ENCODE data around the gene SLC24A3. TPM values are rescaled to one million over a fixed set of nuclear protein-coding genes. Genes with fewer than 3 reads are reported as not detected.

Gene SLC24A3
- total and polyA plus RNA-seq, 2 of the 13 experiments (the other 11 are each of a cell fraction or from before 2014, with no cell fraction given), result not detected

- CTCF ChIA-PET (ENCODE audit: low intra/inter-chr PET ratio, low total read pairs), result no interaction called here
- intact Hi-C loops (cut with micrococcal nuclease; ENCODE audit: unreplicated experiment), result no loop called here
- no TSS peak for BruUV-seq (replicated peaks)
- peak; percentile 91 for TF ChIP-seq TFAP4 (IDR thresholded peaks at IDR 0.05; ENCODE audit: borderline replicate concordance, low read depth)
- peak; percentile 77 for TF ChIP-seq TEAD3 (CRISPR knock-in tag; optimal IDR thresholded peaks at IDR 0.05; ENCODE audit: borderline replicate concordance)
- TF ChIP-seq NCOA5 (CRISPR knock-in tag; IDR thresholded peaks at IDR 0.05), result no peak
- no peak for TF ChIP-seq SALL2 (CRISPR knock-in tag; IDR thresholded peaks at IDR 0.05)
- peak; percentile 95 for TF ChIP-seq TBX2 (CRISPR knock-in tag; IDR thresholded peaks at IDR 0.05; ENCODE audit: borderline replicate concordance)
- no peak for TF ChIP-seq ZNF275 (CRISPR knock-in tag; IDR thresholded peaks at IDR 0.05; ENCODE audit: borderline replicate concordance)
- TF ChIP-seq ZSCAN29 (CRISPR knock-in tag; conservative IDR thresholded peaks at IDR 0.05), result 0 out of 2 replicates have a peak, but pooled peaks have one; percentile 56
- TF ChIP-seq ZNF740 (CRISPR knock-in tag; IDR thresholded peaks at IDR 0.05), result no peak
- TF ChIP-seq HIVEP1 (CRISPR knock-in tag; IDR thresholded peaks at IDR 0.05), result no peak
- no peak for TF ChIP-seq TRAFD1 (CRISPR knock-in tag; IDR thresholded peaks at IDR 0.05; ENCODE audit: borderline replicate concordance)
- no peak; the same call in 1 of the 2 replicates for TF ChIP-seq ZNF574 (CRISPR knock-in tag; IDR thresholded peaks at IDR 0.05)
- TF ChIP-seq REPIN1 (CRISPR knock-in tag; IDR thresholded peaks at IDR 0.05; ENCODE audit: borderline replicate concordance, low read depth), result no peak
- no peak for TF ChIP-seq BCL3 (CRISPR knock-in tag; IDR thresholded peaks at IDR 0.05)
- TF ChIP-seq ZZZ3 (CRISPR knock-in tag; IDR thresholded peaks at IDR 0.05; ENCODE audit: borderline replicate concordance), result no peak
Observed at GRCh38 chr20:19620446-19620845, 408.0 kb downstream of the SLC24A3 start.

More at GRCh38 chr20:19620446-19620845, 408.0 kb downstream of the SLC24A3 start:
- Histone ChIP-seq H4K20me1 (ENCODE audit: insufficient read depth, low read length) (no peaks in the 10 kb centered on the region), H3K4me2 (ENCODE audit: low read depth, low read length) (peak overlapping the region; percentile 8), H3K27me3 (ENCODE audit: control insufficient read depth in 1 of 2, insufficient read depth in 2 of 2, low read length in 2 of 2) (peaks cover 0 to 5% of the 10 kb centered on the region in 2 experiments; a peak in 1 of 5 replicates), H3K27ac (ENCODE audit: extremely low read length, insufficient read depth, low read length) (no peak overlapping the region), H3K9ac (ENCODE audit: insufficient read depth, low read depth, low read length) (no peak overlapping the region), H3K9me3 (ENCODE audit: low read length) (peaks cover 11% of the 10 kb centered on the region), H3K79me2 (ENCODE audit: insufficient read depth, low read length) (no peaks in the 10 kb centered on the region), H3K36me3 (replicated peaks in 1 of 2; ENCODE audit: control insufficient read depth in 1 of 2, insufficient read depth in 2 of 2, low read length in 2 of 2) (no peaks in the 10 kb centered on the region), H2AFZ (ENCODE audit: low read length) (no peak overlapping the region), H3K4me1 (ENCODE audit: insufficient read depth, low read length) (peaks cover 68% of the 10 kb centered on the region), H3K4me3 (replicated peaks in 1 of 3; ENCODE audit: insufficient read depth in 1 of 3, low read depth in 2 of 3, low read length in 3 of 3) (no peak overlapping the region)
- DNase-seq (ENCODE audit: low spot score) (peak; percentile 72), ATAC-seq (peak; percentile 71), FAIRE-seq (peak; percentile 82)
- in situ Hi-C loops (cut with HindIII; ENCODE audit: extremely low pct_ligation_motif_present, low pct_unique_long_range_greater_than_20kb), result no loop called here
- 4% methylated on average over 2 of the region's 2 CpGs for WGBS (ENCODE audit: low lambda C conversion rate)
- POLR2A ChIA-PET, result no interaction called here
